RPMI7951 (cell line): Measurements from ENCODE around the gene MLC1. TPM values are rescaled to one million over a fixed set of nuclear protein-coding genes. Genes with fewer than 3 reads are reported as not detected.
"Not testable (repeated sequence)": the region's sequence is repeated elsewhere in the genome, so short reads cannot be mapped to it uniquely, and the experiment has no call there.

Experiments
- DNase-seq: peaks from one replicate; pipeline ENCODE4 v3.0.0-alpha.2; 2012; ENCODE audit warnings: low read depth
- total RNA-seq: library from RNA; depleted of rRNA; stranded (reverse); fragments of >200 nt; shearing (Covaris generic); gene quantifications from 2 replicates; pipeline ENCODE4 v1.2.3, GENCODE V29; 2014

The MLC1 gene
- total RNA-seq, 1 experiment from 2014 or later = not detected

DNA sequence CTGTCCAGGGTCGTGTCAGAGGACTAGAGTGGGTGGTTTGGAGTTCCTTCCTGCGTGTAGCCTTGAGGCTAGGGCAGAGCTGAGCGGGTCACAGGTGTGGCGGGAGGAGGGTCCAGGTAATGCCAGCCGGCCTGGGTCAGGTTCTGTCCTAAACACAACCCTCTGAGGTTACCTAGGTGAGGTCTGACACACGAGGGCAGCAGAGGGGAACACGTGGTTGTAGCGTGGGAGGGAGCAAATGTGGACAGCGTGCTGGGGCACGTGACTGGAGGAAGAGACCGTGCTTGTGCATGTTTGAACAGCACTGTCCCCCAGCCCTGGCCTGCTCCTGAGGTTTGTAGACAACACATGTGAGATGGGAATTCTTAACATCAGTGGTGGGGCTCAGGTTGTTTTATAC is 17.7 kb upstream of the MLC1 start:
- DNase-seq = no peak

DNA sequence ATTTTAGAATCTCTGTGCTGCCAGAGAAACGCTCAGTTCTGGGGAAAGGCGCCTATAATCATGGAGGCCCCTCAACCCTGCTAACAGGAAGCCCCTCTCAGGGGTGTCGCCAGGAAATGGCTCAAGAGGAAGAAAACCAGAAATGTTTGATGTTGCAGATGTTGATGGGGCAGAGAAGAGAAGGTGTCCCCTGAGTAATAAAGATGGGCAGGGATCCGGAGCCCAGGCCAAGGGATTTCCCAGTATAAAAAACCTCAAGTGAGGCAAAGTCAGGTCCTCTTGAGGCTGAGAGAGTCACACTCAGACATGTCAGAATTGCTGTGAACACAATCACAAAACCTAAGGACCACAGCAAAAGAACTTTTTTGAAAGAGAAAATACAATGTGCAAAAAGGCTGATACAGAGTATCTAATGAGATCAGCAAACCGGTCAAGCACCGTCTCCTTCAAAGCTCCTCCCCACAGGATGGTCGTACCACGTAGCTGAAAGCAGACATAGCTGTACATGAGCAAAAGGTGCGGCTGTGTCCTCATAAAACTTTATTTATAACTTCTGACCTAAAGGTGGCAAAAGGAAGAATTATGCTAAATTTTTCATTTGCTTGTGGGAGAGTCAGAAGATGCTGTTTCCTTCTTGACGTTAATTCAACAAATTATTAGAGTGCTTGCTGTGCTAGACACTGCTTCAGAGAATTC is 16.8 kb upstream of the MLC1 start:
- DNase-seq = no peak

DNA sequence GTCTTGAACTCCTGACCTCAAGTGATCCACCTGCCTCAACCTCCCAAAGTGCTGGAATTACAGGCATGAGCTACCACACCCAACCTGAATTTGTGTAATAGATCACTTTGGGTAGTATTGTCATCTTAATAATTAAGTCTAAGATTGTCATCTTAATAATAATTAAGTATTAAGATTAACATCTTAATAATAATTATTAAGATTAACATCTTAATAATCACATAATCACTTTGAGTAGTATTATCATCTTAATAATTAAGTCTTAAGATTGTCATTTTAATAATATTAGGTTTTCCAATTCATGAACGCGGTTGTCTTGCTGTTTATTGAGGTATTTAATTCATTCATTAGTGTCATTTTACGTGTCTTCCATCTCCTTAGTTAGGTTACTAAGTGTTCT is 12.8 kb upstream of the MLC1 start:
- DNase-seq = no peak

DNA sequence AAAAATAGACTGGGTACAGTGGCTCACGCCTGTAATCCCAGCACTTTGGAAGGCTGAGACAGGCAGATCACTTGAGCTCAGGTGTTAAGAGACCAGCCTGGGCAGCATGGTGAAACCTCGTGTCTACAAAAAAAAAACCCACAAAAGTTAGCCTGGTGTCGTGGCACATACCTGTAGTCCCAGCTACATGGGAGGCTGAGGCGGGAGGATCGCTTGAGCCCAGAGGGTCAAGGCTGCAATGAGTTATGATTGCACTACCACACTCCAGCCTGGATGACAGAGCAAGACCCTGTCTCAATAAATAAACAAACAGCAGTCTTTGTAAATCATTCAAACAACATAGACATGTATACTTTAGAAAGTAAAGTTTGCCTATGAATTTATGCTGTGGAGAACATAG is 7.1 kb upstream of the MLC1 start:
- DNase-seq = no peak

DNA sequence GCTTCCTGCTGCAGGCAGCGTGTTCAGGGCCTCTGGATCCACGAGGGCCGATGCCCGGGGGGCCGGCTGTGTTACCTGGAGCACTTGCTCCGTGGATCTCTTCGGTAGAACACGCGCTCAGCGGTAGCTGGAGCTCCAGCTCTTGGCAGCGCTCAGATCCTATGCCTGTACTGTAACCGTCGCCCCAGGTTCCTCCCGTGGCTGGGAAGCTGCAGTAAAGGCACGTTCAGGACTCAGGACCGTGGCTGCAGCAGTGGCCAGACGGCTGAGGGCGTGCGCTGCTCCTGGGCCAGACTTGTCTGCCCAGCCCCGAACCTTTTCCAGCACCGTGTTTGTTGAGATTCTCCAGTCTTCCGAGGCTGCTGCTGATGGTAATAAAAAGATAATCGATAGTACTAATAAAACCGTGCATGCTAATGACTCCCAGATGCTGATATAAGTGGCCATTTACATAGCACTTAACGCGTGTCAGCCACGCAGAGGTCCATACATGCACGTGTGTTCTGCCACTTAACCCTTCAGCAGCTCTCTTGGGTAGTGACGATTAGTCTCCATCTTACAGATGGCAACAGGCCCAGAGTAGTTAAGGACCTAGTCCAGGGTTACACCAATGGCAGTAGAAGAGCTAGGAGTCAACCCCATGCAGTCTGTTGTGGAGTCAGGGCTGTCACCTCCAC is 6.0 kb upstream of the MLC1 start:
- no peak for DNase-seq

DNA sequence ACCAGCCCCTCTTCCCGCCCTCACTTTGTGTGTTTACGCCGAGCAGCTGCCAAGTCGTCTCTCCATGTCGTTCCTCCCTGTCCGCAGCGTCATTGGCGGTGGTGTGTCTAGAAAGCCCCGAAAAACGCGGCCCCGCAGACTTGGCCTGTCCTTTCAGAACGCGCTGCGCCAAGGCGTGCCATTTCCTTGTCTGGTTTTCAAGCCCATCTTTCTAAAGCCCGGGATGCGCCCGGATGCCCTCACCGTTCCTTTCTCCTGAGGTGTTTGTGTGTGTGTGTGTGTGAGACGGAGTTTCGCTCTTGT is 5.1 kb upstream of the MLC1 start:
- DNase-seq = no peak

DNA sequence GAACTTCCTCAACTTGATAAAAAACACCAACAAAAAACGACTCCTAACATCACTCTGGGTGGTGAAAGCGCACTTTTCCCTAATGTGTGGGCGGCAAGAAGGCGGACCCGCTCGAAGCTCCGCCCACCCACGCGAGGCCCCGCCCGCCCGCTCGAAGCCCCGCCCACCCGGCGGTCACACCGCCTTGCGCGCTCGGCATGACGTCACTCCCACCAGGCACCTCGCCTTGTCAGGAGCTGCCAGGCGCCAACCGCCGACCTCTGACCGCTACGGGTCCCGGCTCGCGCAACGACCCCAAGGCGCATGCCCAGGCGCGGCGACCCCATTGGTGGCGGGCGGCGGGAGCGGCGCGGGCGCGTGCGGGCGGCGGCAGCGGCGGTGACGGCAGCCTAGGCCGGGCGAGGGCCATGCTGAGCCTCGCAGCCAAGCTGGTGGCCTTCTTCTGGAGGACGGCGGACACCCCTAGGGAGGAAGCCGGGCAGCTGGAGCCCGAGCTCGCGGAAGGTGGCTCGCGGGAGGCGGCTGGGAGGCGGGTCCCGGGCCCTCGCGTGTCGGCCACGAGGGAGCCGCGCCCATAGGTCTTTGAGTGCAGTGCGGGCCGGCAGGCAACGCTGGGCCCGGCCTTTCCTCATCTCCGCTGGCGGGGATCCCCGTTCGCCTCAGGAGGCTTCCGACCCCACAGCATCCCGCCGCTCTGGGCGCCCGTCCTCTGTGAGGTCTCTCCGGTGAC is 4.6 kb upstream of the MLC1 start, which contains the start of gene MOV10L1:
MOV10L1 (plus strand) TSS at position 325 of the 730 bp plus-strand sequence; CDS start at position 408, 83 bp downstream.
- DNase-seq = no peak

DNA sequence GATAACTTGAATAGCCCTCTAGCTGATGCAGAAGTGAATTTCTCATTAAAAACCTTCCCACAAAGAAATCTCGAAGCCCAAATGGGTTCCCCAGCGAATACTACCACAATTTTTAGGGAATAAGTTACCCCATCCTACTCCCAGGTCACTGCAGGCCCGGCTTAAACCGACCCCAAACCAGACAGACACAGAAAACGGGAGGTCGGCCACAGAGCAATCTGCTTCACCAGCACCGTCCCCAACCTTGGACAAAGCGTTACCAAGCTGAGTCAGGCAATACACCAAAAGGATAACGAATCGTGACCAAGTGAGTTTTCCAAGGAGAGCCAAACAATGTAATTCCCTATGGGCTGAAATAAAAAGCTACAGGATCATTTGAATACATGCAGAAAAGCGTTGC is 4.0 kb upstream of the MLC1 start:
- DNase-seq = no peak

DNA sequence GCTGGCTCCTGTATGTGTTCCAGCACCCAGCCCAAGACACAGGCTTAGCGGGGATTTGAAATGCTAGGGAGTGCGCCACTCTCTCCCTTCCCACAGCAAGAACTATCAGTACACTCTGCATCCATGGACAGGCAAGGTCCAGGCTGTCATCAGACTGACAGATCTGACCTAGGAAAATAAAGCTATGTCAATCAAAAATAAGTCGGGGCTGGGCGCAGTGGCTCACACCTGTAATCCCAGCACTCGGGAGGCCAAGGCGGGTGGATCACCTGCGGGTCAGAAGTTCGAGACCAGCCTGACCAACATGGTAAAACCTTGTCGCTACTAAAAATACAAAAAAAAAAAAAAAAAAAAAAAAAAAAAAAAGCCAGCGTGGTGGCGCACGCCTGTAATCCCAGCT is 2.9 kb upstream of the MLC1 start:
- DNase-seq = no peak

DNA sequence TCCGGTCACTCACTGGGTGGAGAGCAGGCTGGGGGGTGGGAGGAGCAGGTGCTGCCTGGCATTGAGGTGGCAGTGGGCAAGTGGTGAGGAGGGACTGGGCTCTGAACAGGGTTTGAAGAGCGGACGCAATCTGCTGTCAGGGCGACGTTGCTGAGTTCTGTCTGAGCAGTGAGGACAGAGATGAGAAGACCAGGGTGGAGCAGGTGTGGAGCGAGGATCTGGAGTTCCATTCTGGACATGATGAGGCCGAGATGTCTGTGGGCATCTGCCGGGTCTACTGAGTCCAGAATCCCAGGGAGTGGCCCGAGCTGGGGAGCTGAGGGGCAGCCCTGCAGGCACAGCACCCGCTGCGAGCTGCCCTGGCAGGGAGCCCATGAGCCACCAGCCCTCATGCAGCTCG is 2.4 kb upstream of the MLC1 start:
- DNase-seq = no peak

DNA sequence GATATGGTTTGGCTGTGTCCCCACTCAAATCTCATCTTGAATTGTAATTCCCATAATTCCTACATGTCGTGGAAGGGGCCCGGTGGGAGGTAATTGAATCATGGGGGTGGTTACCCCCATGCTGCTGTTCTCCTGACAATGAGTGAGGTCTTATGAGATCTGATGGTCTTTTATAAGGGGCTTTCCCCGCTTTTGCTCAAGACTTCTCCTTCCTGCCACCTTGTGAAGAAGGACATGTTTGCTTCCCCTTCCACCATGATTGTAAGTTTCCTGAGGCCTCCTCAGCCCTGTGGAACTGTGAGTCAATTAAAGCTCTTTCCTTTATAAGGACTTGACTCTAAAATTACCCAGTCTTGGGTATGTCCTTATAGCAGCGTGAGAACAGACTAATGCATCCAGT is 1.7 kb upstream of the MLC1 start:
- not testable (repeated sequence) for DNase-seq

DNA sequence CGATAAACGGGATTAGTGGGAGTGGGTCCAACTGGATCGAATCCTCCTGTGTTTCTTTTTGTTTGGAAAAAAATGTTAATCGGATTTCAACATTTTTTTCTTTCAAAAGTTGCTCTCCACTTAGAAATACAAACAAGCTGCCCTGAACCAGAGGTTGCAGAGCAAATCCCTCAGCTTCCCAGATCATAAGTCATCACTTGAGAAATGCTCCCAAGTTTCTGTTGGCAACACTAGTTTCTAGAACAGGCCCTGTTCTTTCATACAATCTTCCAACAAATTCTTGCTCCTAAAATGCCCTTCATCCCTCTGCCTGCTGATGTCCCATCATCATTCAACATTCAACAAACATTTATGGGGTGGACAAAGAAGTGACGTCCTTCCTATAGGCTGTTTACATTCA is 1.3 kb upstream of the MLC1 start:
- DNase-seq = no peak

DNA sequence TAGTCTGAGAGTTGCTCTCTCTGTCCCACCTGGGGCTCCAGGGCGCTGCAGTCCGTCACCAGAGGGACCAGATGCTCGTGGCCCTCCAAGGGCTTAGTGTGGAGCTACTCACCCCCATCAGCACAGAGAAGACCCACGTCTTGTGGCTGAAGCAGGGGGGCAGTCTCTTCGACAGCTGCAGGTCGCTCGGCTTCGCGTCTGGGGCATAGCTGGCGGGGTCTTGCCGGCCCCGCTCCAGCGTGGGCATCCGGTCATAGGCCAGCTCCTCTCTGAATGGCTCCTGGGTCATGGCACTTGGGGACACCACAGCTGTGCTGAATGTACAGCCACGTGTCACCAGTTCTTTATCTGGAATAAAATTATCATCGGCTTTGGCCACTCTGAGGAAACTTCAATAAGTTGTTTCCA is 608 bp downstream of the MLC1 start:
- DNase-seq = no peak

DNA sequence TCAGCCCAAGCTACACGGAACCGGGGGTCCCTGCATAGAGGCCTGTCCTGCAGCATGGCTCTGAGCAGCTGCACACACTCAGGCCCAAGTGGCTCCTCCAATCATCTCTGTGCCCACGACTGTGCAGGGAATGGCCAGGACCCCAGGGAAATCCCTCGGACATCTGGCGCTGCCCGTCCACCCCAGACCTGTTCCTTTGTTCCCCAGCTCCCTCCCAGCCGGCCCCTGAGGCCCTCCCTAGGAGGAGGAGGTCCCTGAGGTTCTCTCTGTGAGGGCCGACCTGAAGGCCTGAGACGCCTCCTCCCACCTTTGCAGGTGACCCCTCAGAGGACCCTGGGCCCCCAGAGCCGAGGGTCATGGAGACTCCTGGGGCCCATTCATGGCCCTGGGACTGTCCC is 1.1 kb downstream of the MLC1 start:
- DNase-seq = no peak

DNA sequence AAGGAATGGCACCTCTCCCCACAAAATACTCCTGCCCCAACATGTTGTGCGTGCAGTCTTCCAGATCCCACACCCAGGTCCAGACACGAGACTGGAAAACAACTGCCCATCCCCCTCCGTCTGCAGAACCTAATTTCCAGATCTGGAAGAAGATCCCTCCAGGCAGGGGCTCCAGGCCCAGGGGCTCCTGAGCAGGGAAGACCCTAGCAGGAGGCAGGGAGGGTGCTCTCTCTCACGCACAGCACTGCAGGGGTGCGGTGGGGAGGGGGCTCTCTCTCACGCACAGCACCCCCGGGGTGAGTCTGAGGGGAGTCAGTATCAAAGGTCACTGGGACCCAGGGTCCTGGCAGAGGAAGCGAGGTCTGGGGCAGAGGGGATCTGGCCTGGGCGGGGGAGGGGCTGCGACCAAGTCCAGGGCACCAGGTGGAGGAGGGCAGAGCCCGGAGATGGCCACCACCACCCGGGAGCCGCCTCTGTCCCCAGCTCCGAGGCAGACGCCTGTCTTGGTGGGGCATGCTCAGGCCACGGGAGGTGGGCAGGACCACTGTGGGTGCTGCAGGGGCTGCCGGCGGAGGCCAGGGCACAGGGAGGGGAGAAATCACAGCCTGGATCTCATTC is 1.7 kb downstream of the MLC1 start:
- DNase-seq = no peak

DNA sequence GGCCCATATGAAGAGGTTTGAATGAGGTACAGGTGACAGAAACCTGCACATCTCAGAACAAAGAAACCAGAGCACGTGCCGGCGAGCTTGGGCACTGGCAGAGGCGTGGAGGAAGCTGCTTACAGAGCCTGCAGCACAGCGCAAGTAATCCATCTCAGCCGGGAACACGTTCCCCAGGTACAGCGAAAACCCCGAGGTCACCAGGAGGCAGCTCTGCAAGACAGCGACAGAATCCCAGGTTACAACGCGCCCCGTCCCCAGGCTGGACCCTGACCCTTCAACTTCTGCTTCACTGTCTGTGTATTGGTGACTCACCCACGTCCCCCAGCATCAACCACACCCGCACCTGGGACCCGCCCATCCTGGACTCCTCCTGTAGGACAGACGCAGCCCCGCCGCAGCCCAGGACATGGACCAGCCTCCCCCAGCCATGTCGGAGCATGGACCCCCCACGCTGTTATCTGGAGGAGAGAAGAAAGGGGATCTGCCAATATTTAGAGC is 2.2 kb downstream of the MLC1 start:
- DNase-seq = no peak

DNA sequence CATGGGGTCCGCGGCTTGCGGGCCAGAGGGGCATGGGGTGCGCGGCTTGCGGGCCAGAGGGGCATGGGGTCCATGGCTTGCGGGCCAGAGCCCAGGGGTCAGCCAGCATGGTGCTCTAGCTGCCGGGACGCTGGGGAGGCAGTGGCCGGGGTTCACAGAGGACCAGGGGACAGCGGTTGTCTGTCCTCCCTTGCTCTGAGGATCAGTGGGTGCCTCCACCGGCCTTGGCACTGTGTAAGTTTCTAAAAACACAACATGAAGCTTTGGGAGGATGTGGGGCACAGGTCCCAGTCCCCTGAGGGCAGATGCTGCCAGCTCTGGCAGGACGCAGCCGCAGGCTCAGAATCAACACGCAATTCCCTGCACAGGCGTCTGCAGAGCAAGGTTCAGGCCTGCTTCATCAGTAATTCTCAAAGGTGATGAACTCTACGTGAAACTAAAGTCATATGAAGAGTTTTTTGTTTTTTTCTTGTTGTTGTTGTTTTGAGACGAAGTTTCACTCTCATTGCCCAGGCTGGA is 3.0 kb downstream of the MLC1 start:
- DNase-seq = no peak

DNA sequence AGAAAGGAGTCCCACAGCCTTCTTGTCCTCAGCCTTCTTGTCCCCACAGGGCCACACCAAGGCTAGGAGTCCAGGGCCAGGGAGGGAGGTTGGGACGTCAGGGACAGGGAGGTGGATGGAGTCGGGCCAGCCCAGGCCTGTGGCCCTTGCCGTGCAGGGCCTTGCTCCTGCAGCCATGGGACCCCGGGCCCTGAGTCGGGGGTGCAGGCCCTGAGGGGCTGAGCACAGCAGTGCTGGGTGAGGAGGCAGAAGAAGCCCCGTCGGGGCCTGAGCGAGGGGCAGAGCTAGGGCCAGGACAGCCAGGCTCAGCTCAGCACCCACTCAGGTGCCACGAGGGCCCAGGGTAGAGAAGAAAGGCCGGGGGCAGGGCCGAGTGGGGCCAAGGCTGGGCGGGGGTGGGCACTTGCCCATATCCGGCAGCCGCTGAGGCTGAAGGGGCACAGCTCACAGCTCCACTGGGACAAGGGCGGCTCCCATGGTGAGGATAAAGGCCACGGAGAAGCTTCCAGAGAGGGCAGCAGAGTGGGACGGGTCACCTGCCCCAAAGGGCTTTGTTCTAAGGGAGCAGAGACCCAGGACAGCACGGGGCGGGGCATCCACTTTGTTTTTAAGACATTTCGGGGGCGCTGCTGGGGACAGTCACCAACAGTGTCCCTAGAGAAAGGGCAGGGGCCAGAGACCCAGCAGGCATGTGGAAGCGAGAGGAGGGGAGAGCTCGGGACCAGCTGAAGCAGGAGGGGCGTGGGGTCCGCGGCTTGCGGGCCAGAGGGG is 3.6 kb downstream of the MLC1 start:
- DNase-seq = no peak

DNA sequence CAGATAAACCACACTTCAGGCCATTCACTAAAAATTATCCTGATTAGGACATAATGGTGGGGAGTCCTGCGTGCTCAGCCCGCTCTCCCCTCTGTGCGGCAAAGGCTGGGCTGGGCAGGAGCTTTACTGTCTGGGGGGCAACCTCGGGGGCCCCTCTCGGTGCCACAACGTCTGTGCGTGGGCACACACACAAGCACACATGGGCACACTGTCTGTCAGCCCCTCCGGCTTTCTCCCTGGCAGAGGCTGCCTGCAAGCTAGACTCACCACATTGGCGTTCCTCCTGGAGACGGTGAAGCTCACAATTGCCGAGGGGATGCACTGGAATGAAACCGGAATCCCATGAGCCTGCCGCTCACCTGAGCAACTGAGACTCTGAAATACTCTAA is 5.2 kb downstream of the MLC1 start:
- no peak for DNase-seq

DNA sequence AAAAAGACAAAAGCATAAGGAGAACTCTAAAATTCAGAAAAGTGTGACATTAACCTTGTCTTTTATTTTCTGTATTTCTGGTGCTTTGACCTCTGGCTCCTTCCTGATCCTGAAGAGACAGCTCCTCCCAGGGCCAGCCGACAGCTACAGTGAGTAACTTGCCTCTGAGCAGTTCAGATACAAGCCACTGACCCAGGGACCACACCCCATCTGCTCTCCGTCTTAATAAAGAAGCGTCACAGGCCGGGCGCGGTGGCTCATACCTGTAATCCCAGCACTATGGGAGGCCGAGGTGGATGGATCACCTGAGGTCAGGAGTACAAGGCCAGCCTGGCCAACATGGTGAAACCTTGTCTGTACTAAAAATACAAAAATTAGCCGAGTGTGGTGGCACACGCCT is 6.5 kb downstream of the MLC1 start:
- no peak for DNase-seq

DNA sequence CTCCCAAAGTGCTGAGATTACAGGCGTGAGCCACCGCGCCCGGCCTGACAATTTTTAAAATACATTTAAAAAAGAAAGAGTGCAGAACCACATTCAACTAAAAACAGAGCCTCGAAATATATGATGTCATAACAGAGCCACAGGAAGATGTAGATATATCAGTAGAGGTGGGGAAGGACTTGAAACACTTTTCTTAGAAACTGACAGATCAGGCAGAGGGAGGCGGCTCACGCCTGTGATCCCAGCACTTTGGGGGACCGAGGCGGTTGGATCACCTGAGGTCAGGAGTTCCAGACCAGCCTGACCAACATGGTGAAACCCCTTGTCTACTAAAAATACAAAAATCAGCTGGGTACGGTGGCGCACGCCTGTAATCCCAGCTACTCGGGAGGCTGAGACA is 7.0 kb downstream of the MLC1 start:
- no peak for DNase-seq
